PC-9 (cell line): ENCODE data around the gene TMEM91. TPM values are rescaled to one million over a fixed set of nuclear protein-coding genes. Genes with fewer than 3 reads are reported as not detected.
A peak's percentile ranks its signal among the peaks of the same experiment; 100 is the strongest.

Source experiments
- BruUV-seq: library from RNA; stranded (reverse); fragments of 400-500 nt; replicated peaks from 2 replicates; lab custom pipeline; 2021; lab: Mats Ljungman, UMichigan
- CTCF ChIA-PET: fragments of 300-600 bp; sonication (Branson Sonifier 250); formaldehyde crosslinking; loops from one replicate; lab custom pipeline; 2022; ENCODE audit warnings: antibody characterized with exemption; lab: Charles Lee
- POLR2A ChIA-PET: fragments of 300-600 bp; sonication (Branson Sonifier 250); formaldehyde crosslinking; loops from one replicate; lab custom pipeline; 2022; ENCODE audit warnings: antibody characterized with exemption; ENCODE audit not compliant: unreplicated experiment; lab: Charles Lee
- DNase-seq, 2 experiments: peaks; one replicate each; pipeline versions ENCODE4 v3.0.0 to v3.0.0-alpha.2; 2015 to 2022; ENCODE audit warnings: mixed read lengths in 1 of 2
- H2AFZ ChIP-seq: fragments of 200-600 bp; sonication (generic); 2 replicates; pipeline ENCODE4 v1.8.1; 2017; ENCODE audit warnings: antibody characterized with exemption
- H3F3A ChIP-seq: fragments of 200-600 bp; sonication (generic); 2 replicates; pipeline ENCODE4 v1.8.1; 2017; ENCODE audit warnings: antibody characterized with exemption, mild to moderate bottlenecking, low read depth; ENCODE audit not compliant: insufficient read depth
- H3K27ac ChIP-seq: fragments of 200-600 bp; sonication (generic); 2 replicates; pipeline ENCODE4 v1.6.1; 2016; ENCODE audit warnings: mixed run types
- H3K27me3 ChIP-seq: fragments of 200-600 bp; sonication (generic); 2 replicates; pipeline ENCODE4 v1.6.1; 2016; ENCODE audit warnings: low read depth, mixed run types; ENCODE audit not compliant: insufficient read depth
- H3K36me3 ChIP-seq: fragments of 200-600 bp; sonication (generic); 2 replicates; pipeline ENCODE4 v1.6.1; 2016; ENCODE audit warnings: low read depth, mixed run types
- H3K4me1 ChIP-seq: fragments of 200-600 bp; sonication (generic); replicated peaks from 2 replicates; pipeline ENCODE4 v1.6.1; 2016; ENCODE audit warnings: mixed run types; ENCODE audit not compliant: insufficient read depth
- H3K4me2 ChIP-seq: fragments of 200-600 bp; sonication (generic); 2 replicates; pipeline ENCODE4 v1.6.1; 2017; ENCODE audit warnings: mixed run types
- H3K4me3 ChIP-seq: fragments of 200-600 bp; sonication (generic); 2 replicates; pipeline ENCODE4 v1.6.1; 2016; ENCODE audit warnings: mixed run types
- H3K79me2 ChIP-seq: fragments of 200-600 bp; sonication (generic); 2 replicates; pipeline ENCODE4 v1.6.1; 2017; ENCODE audit warnings: low read depth, mixed run types
- H3K9me2 ChIP-seq: fragments of 200-600 bp; sonication (generic); 2 replicates; pipeline ENCODE4 v1.8.1; 2017; ENCODE audit warnings: mild to moderate bottlenecking; ENCODE audit not compliant: insufficient read depth
- H3K9me3 ChIP-seq: fragments of 200-600 bp; sonication (generic); 2 replicates; pipeline ENCODE4 v1.8.1; 2016; ENCODE audit warnings: low read depth; ENCODE audit not compliant: insufficient read depth
- H4K20me1 ChIP-seq: fragments of 200-600 bp; sonication (generic); 2 replicates; pipeline ENCODE4 v1.8.1; 2017; ENCODE audit not compliant: insufficient read depth
- CTCF ChIP-seq: fragments of 200-600 bp; sonication (generic); conservative IDR thresholded peaks from 2 replicates; pipeline ENCODE4 v1.6.1; 2017; ENCODE audit warnings: mixed run types, antibody characterized with exemption, mild to moderate bottlenecking, moderate library complexity
- EZH2 ChIP-seq: fragments of 200-600 bp; sonication (generic); IDR thresholded peaks from 2 replicates; pipeline ENCODE4 v1.8.0; 2017; ENCODE audit warnings: antibody characterized with exemption, low read depth
- intact Hi-C: fragments of 100-400 bp; cut with micrococcal nuclease; formaldehyde crosslinking; loops from one replicate; pipeline ENCODE4 v1.10.0; 2022; ENCODE audit not compliant: unreplicated experiment
- total RNA-seq: library from RNA; stranded (reverse); gene quantifications from 2 replicates; pipeline ENCODE4 v1.2.3, GENCODE V29; 2021

Gene TMEM91
- total RNA-seq, 1 experiment from 2014 or later = 21.9 TPM

GRCh38 chr19:41426116-41426841, 49.9 kb downstream of the TMEM91 start:
- Histone ChIP-seq H3K4me2 (no peak overlapping the region), H3K4me1 (no peaks in the 10 kb centered on the region), H3K27me3 (no peaks in the 10 kb centered on the region), H4K20me1 (no peaks in the 10 kb centered on the region), H3F3A (peaks cover 7% of the 10 kb centered on the region; the same call in 1 of the 2 replicates), H3K36me3 (no peaks in the 10 kb centered on the region), H2AFZ (no peak overlapping the region), H3K79me2 (no peaks in the 10 kb centered on the region), H3K4me3 (no peak overlapping the region), H3K9me2 (no peaks in the 10 kb centered on the region), H3K27ac (no peak overlapping the region), H3K9me3 (no peaks in the 10 kb centered on the region)
- TF ChIP-seq EZH2 (no peak), CTCF (no peak)
- intact Hi-C loops = no loop called here
- no peak for DNase-seq
- ChIA-PET POLR2A (no interaction called here), CTCF (no interaction called here)
- BruUV-seq = no TSS peak

GRCh38 chr19:41426952-41427646, 50.8 kb downstream of the TMEM91 start, which contains the start of gene B3GNT8:
TSS of gene B3GNT8 (minus strand) at chr19:41427374. CDS start at chr19:41426778, 596 bp downstream.
- peaks cover 7% of the 10 kb centered on the region; the same call in 1 of the 2 replicates for H3F3A ChIP-seq
- peak in 1 of 2 experiments; percentile 49 for DNase-seq
- H3K27me3 ChIP-seq = no peaks in the 10 kb centered on the region
- CTCF ChIA-PET = interaction anchor here (0.7 kb wide), 1 partner anchor 8 kb away, joined by 15 read pairs; no protein-coding TSS in a partner anchor
- intact Hi-C loops = no loop called here
- no peak within 1 kb of the TSS for H2AFZ ChIP-seq
- H3K36me3 ChIP-seq = no peaks in the 10 kb centered on the region
- no peaks in the 10 kb centered on the region for H3K4me1 ChIP-seq
- no peak within 1 kb of the TSS for H3K4me3 ChIP-seq
- no peaks in the 10 kb centered on the region for H4K20me1 ChIP-seq
- POLR2A ChIA-PET = interaction anchor here (0.6 kb wide), 1 partner anchor 12 kb away, joined by 22 read pairs; the partner anchor contains the start of gene DMAC2
- H3K79me2 ChIP-seq = no peaks in the 10 kb centered on the region
- no peak within 1 kb of the TSS for H3K4me2 ChIP-seq
- BruUV-seq = no TSS peak
- H3K9me3 ChIP-seq = no peaks in the 10 kb centered on the region
- no peak for TF ChIP-seq CTCF
- TF ChIP-seq EZH2 = no peak
- H3K27ac ChIP-seq = no peak within 1 kb of the TSS
- no peaks in the 10 kb centered on the region for H3K9me2 ChIP-seq

GRCh38 chr19:41427647-41428480, 51.5 kb downstream of the TMEM91 start:
- Histone ChIP-seq H3K4me1 (no peaks in the 10 kb centered on the region), H3K27ac (no peak overlapping the region), H3K4me3 (no peak overlapping the region), H3K9me2 (no peaks in the 10 kb centered on the region), H3K27me3 (no peaks in the 10 kb centered on the region), H3K9me3 (no peaks in the 10 kb centered on the region), H2AFZ (no peak overlapping the region), H4K20me1 (no peaks in the 10 kb centered on the region), H3K4me2 (no peak overlapping the region), H3K79me2 (no peaks in the 10 kb centered on the region), H3K36me3 (no peaks in the 10 kb centered on the region), H3F3A (peaks cover 7% of the 10 kb centered on the region; the same call in 1 of the 2 replicates)
- no TSS peak for BruUV-seq
- TF ChIP-seq EZH2 (no peak), CTCF (no peak)
- intact Hi-C loops = no loop called here
- ChIA-PET CTCF (no interaction called here), POLR2A (interaction anchor here (0.6 kb wide), 1 partner anchor 12 kb away, joined by 22 read pairs; the partner anchor contains the start of gene DMAC2)
- no peak for DNase-seq
